Muscle layer of duodenum (tissue), 2 donors: ENCODE results near the gene SPAG16.
"Not testable (repeated sequence)": the region's sequence is repeated elsewhere in the genome, so short reads cannot be mapped to it uniquely, and the experiment has no call there.

ENCODE experiments used
- H3K27ac ChIP-seq: one replicate; pipeline ENCODE4 v1.7.0; 2013; ENCODE audit warnings: mild to moderate bottlenecking, low read length
- H3K27me3 ChIP-seq: one replicate; pipeline ENCODE4 v1.7.0; 2013; ENCODE audit warnings: low read depth, mild to moderate bottlenecking, control low read depth, low read length
- H3K36me3 ChIP-seq, 2 donors: one replicate each; pipeline ENCODE4 v1.7.0; 2013; ENCODE audit warnings: low read length in 2 of 2, control low read depth in 1 of 2, mild to moderate bottlenecking in 1 of 2; ENCODE audit not compliant: insufficient read depth in 2 of 2, control insufficient read depth in 1 of 2
- H3K4me1 ChIP-seq, 2 donors: one replicate each; pipeline ENCODE4 v1.7.0; 2013; ENCODE audit warnings: low read length in 2 of 2, mild to moderate bottlenecking in 2 of 2, control low read depth in 1 of 2, moderate library complexity in 1 of 2; ENCODE audit not compliant: insufficient read depth in 2 of 2, control insufficient read depth in 1 of 2
- H3K4me3 ChIP-seq, 2 donors: one replicate each; pipeline ENCODE4 v1.7.0; 2013; ENCODE audit warnings: low read length in 2 of 2, low read depth in 1 of 2, mild to moderate bottlenecking in 1 of 2
- H3K9me3 ChIP-seq, 2 donors: one replicate each; pipeline ENCODE4 v1.7.0; 2013; ENCODE audit warnings: low read length in 2 of 2, control low read depth in 1 of 2, mild to moderate bottlenecking in 1 of 2; ENCODE audit not compliant: control insufficient read depth in 1 of 2
- donor health status: healthy.

Gene SPAG16

GRCh38 chr2:213669657-213670056, 385.4 kb downstream of the SPAG16 start:
- Histone ChIP-seq H3K27me3 (no peaks in the 10 kb centered on the region), H3K36me3 (no peaks in the 10 kb centered on the region), H3K27ac (no peak overlapping the region), H3K9me3 (peaks cover 0 to 5% of the 10 kb centered on the region in 2 donors), H3K4me3 (no peak overlapping the region), H3K4me1 (no peaks in the 10 kb centered on the region)

DNA sequence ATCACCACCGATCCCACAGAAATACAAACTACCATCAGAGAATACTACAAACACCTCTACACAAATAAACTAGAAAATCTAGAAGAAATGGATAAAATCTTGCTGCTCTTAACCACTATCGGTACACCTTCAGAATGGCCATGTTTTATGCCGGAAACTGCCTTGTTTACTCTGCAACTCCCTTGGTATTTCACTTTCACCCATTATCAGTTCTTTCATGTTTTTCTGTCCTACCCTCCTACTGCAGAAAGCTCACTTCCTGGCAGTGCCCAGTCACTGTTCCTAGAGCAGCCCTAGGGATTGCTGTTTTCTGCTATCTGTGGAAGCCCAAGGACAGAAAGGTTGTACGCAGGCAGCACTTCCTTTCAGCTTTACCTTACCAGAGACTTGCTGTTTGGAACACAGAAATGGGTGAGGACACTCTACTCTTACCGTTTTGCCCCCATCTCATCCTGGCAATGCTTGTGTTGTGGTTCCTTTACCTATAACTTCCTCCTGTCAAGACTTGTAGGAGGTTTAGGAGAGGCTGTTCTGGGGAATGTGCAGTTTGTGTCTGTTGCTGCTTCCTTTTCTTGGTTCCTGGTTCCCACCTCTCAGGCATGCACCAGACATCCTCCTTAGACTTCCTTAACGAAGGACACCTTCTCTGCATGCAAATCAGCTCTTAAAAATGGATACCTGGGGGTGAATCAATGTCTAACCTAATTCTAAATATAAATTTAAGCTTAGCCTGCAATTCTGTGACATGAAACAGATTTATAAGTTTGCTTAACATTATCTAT, 394.4 kb downstream of the SPAG16 start:
- Histone ChIP-seq H3K4me1 (no peaks in the 10 kb centered on the region), H3K27me3 (no peaks in the 10 kb centered on the region), H3K4me3 (no peak overlapping the region), H3K9me3 (no peaks in the 10 kb centered on the region), H3K36me3 (no peaks in the 10 kb centered on the region), H3K27ac (no peak overlapping the region)

DNA sequence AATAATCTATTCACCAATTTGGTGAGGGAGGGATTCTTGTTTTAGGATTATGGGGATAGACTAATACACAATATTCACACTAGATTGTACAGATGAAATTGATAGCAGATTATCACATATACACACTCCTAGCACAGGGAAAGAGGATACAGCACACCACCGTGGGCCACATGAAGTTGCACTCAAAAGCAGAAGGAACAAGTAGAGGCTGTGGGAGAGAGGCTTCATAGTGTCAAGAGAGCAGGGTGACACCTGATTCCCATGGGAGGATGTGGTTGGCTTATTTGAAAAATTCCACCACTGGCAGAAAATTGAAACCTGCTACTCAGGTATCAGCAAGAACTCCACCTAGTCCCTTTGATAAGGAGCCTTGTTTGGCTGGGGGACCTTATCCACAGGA, 395.6 kb downstream of the SPAG16 start:
- Histone ChIP-seq H3K27me3 (no peaks in the 10 kb centered on the region), H3K27ac (no peak overlapping the region), H3K36me3 (no peaks in the 10 kb centered on the region), H3K4me3 (no peak overlapping the region), H3K4me1 (no peaks in the 10 kb centered on the region), H3K9me3 (no peaks in the 10 kb centered on the region)

DNA sequence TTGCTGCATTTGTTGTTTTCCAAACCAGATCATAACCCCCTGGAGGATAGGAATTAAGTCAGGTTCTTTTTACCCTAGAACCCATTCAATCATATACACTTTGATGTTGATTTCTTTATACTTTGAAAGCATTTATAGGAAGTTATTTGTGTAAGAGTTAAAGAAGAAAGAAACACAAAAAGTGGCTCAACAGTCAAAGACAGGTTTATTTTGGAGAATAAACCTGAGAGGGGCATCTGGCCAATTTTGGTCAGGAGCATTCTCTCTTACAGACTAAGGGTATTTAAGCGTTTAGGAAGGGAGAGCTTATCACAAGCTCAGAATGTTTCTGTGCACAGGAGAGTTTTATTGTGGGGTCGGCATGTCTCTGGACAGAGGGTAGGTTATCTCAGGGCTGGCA, 398.0 kb downstream of the SPAG16 start:
- Histone ChIP-seq H3K27me3 (no peaks in the 10 kb centered on the region), H3K9me3 (no peaks in the 10 kb centered on the region), H3K4me3 (no peak overlapping the region), H3K36me3 (no peaks in the 10 kb centered on the region), H3K27ac (no peak overlapping the region), H3K4me1 (no peaks in the 10 kb centered on the region)

- Histone ChIP-seq H3K4me1 (no peaks in the 10 kb centered on the region), H3K9me3 (no peaks in the 10 kb centered on the region), H3K27ac (no peak overlapping the region), H3K36me3 (no peaks in the 10 kb centered on the region), H3K27me3 (no peaks in the 10 kb centered on the region), H3K4me3 (no peak overlapping the region)
These were observed 403.9 kb downstream of the SPAG16 start for GRCh38 chr2:213688133-213688532.

DNA sequence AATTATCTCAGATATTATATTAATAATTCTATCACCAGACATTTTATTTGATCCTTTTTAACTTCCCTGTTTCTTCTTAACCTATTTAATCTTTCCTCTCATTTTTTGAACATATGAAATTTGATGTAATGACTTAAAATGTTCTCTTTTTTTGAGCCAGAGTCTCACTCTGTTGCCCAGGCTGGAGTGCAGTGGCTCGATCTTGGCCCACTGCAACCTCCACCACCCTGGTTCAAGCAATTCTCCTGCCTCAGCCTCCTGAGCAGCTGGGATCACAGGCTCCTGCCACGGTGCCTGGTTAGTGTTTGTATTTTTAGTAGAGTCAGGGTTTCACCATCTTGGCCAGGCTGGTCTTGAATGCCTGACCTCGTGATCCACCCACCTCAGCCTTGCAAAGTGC, 404.6 kb downstream of the SPAG16 start:
- H3K27me3 ChIP-seq, H3K36me3 ChIP-seq, H3K9me3 ChIP-seq, H3K4me1 ChIP-seq, H3K4me3 ChIP-seq, H3K27ac ChIP-seq: not testable (repeated sequence)

DNA sequence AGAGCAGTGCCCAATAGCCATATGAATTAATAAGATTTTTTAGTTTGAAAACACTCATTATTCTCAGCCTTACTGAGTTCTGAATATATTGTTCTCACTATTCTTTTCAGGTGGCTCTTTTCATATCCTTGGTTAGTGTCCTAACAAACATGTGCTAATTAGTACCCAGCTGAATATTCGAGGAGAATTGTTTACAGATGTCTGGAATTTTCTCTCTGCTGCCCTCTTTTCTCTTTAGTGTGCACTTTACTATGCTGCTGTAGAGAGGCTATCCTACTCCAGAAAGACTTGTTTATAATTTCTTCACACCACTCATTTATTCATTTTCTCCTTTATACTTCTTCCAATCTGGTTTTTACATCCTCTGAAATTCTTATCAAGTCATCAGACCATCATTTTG, 405.3 kb downstream of the SPAG16 start:
- H3K9me3 ChIP-seq, result no peaks in the 10 kb centered on the region
- H3K27me3 ChIP-seq, result no peaks in the 10 kb centered on the region
- no peaks in the 10 kb centered on the region for H3K36me3 ChIP-seq
- no peaks in the 10 kb centered on the region for H3K4me1 ChIP-seq
- no peak overlapping the region for H3K27ac ChIP-seq
- H3K4me3 ChIP-seq, result no peak overlapping the region

DNA sequence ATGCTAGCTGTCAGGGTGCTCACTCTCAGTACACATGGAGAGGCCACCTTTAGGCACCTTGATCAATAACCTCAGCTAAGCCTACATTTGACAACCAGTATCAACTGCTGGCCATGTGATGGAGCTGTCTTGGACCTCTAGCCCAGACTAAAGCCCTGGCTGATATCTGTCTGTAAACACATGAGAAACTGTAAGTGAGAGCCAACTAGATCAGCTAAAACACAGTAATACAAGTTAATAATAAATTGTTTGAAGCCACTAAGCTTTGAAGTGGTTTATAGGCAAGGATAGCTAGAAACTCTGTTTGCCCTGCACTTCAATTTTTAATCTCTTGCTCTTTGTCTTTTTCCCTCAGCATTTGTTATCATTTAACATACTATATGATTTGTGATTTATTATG, 407.1 kb downstream of the SPAG16 start:
- Histone ChIP-seq H3K4me1 (no peaks in the 10 kb centered on the region), H3K9me3 (no peaks in the 10 kb centered on the region), H3K27ac (no peak overlapping the region), H3K4me3 (no peak overlapping the region), H3K27me3 (no peaks in the 10 kb centered on the region), H3K36me3 (no peaks in the 10 kb centered on the region)

GRCh38 chr2:213696442-213696841, 412.2 kb downstream of the SPAG16 start:
- Histone ChIP-seq H3K9me3 (no peaks in the 10 kb centered on the region), H3K4me1 (no peaks in the 10 kb centered on the region), H3K4me3 (no peak overlapping the region), H3K27me3 (no peaks in the 10 kb centered on the region), H3K36me3 (no peaks in the 10 kb centered on the region), H3K27ac (no peak overlapping the region)

DNA sequence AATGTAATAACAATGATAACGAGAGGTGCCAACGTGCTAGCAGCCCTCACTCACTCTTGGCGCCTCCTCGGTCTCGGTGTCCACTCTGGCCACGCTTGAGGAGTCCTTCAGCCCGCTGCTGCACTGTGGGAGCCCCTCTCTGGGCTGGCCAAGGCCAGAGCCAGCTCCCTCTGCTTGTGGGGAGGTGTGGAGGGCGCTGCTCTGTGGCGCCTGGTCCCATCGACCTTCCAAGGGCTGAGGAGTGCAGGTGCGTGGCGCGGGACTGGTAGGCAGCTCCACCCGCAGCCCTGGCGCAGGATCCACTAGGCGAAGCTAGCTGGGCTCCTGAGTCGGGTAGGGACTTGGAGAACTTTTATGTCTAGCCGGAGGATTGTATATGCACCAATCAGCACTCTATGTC, 417.1 kb downstream of the SPAG16 start:
- not testable (repeated sequence) for H3K4me1 ChIP-seq, H3K27me3 ChIP-seq, H3K36me3 ChIP-seq, H3K9me3 ChIP-seq, H3K4me3 ChIP-seq, H3K27ac ChIP-seq

GRCh38 chr2:213703406-213704098, 419.3 kb downstream of the SPAG16 start:
- Histone ChIP-seq H3K4me3 (no peak overlapping the region), H3K4me1 (no peaks in the 10 kb centered on the region), H3K9me3 (no peaks in the 10 kb centered on the region), H3K27ac (no peak overlapping the region), H3K27me3 (no peaks in the 10 kb centered on the region), H3K36me3 (no peaks in the 10 kb centered on the region)

- H3K9me3 ChIP-seq, result no peaks in the 10 kb centered on the region
- H3K4me1 ChIP-seq, result no peaks in the 10 kb centered on the region
- H3K27ac ChIP-seq, result no peak overlapping the region
- H3K36me3 ChIP-seq, result no peaks in the 10 kb centered on the region
- no peak overlapping the region for H3K4me3 ChIP-seq
- H3K27me3 ChIP-seq, result no peaks in the 10 kb centered on the region
These were observed 425.9 kb downstream of the SPAG16 start for GRCh38 chr2:213710164-213710563.
